Stimulated activated naive B cell treated with anti-CD40 and anti-IgM and Interleukin-4, amounts not matched to agents 10 μg/mL and 1 μg/mL and 100 μg/mL, for 72 hours (primary cell): ENCODE results near the gene CDK6.
A peak's percentile ranks its signal among the peaks of the same experiment; 100 is the strongest.
"Not testable (repeated sequence)": the region's sequence is repeated elsewhere in the genome, so short reads cannot be mapped to it uniquely, and the experiment has no call there.

Source experiments
- ATAC-seq, 2 donors: fragments of 150-1000 bp; cut with Tn5 transposase; replicated peaks; 2 replicates each; pipeline ENCODE4 v1.10.0; 2021; ENCODE audit warnings: moderate library complexity in 1 of 2
- DNase-seq: peaks from one replicate; pipeline ENCODE4 v3.0.0; 2021
- H3K27ac Mint-ChIP-seq: one replicate; pipeline ENCODE4 v1.8.0; 2022; ENCODE audit warnings: mild to moderate bottlenecking, mixed read lengths
- H3K27me3 Mint-ChIP-seq, 2 donors: one replicate each; pipeline ENCODE4 v1.8.0; 2022; ENCODE audit warnings: mixed read lengths in 2 of 2
- H3K36me3 Mint-ChIP-seq, 2 donors: one replicate each; pipeline ENCODE4 v1.8.0; 2022; ENCODE audit warnings: mixed read lengths in 2 of 2, mild to moderate bottlenecking in 1 of 2
- H3K4me1 Mint-ChIP-seq, 2 donors: one replicate each; pipeline ENCODE4 v1.8.0; 2022; ENCODE audit warnings: mixed read lengths in 2 of 2, mild to moderate bottlenecking in 1 of 2
- H3K4me3 Mint-ChIP-seq, 2 donors: one replicate each; pipeline ENCODE4 v1.8.0; 2022; ENCODE audit warnings: mild to moderate bottlenecking in 2 of 2, mixed read lengths in 2 of 2, moderate library complexity in 1 of 2
- H3K9me3 Mint-ChIP-seq, 2 donors: one replicate each; pipeline ENCODE4 v1.8.0; 2022; ENCODE audit warnings: mixed read lengths in 2 of 2, mild to moderate bottlenecking in 1 of 2

CDK6 gene

DNA sequence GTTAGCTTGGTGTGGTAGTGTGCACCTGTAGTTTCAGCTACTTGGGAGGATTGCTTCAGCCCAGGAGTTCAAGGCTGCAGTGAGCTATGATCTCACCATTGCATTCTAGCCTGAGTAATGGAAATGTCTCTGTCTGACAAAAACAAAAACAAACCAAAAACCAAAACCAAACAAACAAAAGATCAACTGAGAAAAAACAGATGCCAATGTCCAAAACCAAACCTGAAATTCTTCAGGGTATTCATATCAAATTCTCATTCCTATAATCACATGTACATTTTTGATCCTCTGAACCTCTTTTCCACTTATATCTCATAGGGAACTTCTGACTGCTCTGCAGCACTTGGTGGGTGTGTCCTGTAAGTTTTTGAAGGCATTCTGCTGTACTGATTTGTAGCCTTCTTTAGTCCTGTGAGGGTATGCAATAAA is 87.0 kb downstream of the CDK6 start:
- Mint-ChIP-seq H3K4me1 (peaks cover 16 to 44% of the 10 kb centered on the region in 2 donors), H3K36me3 (peaks cover 12 to 30% of the 10 kb centered on the region in 2 donors), H3K27ac (no peak overlapping the region), H3K27me3 (no peaks in the 10 kb centered on the region), H3K9me3 (no peaks in the 10 kb centered on the region), H3K4me3 (no peak overlapping the region)
- no peak for DNase-seq
- no peak for ATAC-seq

DNA sequence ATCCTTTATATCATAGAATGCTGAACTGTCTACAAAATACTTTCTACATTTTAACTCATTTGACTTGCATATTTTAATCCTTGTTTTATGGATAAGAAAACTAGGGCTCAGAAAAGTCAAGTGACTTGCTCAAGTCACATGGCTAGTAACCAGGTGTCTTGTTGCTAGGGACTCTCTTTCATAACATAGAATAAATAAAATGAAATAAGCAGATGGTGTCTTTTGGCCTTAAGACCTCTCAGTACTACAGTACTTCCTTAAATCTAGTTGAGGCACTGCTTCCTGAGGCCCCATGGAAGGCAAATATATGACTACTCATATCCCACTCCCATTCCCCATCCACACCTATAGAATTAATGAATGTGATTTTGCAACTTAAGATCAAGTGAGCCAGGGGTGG is 87.9 kb downstream of the CDK6 start:
- Mint-ChIP-seq H3K4me1 (peaks cover 14 to 44% of the 10 kb centered on the region in 2 donors), H3K36me3 (peaks cover 19 to 29% of the 10 kb centered on the region in 2 donors), H3K9me3 (peaks cover 3 to 5% of the 10 kb centered on the region in 2 donors), H3K27me3 (no peaks in the 10 kb centered on the region), H3K4me3 (no peak overlapping the region), H3K27ac (no peak overlapping the region)
- ATAC-seq = no peak
- no peak for DNase-seq

DNA sequence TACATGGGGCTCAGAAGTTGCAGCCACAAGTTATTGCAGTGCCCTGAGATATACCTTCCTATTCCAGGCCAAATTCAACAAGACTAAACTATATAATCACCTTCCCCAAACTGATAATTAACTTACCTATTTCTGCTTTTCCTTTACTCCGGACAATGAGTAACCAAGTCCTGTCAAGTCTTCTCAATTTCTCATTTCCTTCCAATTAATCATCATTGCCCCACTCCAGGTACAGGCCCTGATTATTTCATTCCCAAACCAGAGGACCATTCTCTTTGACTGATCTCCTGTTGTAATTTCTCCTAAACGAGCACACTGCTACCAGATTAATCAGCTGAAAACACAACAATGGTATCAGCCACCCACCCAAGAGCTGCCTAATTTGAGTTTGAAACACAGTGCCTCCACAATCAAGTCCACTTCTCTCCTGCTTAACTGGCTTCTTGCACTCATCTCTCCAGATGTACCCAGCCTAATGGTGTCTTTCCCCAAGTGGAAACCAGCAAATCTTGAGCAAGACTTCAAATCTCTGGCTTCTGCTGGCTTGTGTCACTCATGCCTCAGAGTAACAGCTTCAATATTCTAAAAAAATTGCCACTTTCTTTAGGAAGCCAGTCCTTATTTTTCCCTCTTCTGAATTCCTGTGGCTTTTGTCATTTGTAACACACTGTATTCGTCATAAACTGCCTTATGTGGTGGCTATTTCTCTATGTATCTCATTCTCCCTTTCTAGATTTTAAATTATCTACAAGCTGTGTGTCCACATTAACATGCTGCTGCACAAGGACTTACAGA is 89.1 kb downstream of the CDK6 start:
- H3K36me3 Mint-ChIP-seq = peaks cover 22 to 31% of the 10 kb centered on the region in 2 donors
- H3K9me3 Mint-ChIP-seq = peaks cover 3 to 7% of the 10 kb centered on the region in 2 donors
- ATAC-seq (no peak), DNase-seq (no peak)
- peaks cover 15 to 41% of the 10 kb centered on the region in 2 donors for H3K4me1 Mint-ChIP-seq
- no peak overlapping the region for H3K4me3 Mint-ChIP-seq
- H3K27me3 Mint-ChIP-seq = no peaks in the 10 kb centered on the region
- H3K27ac Mint-ChIP-seq = no peak overlapping the region

DNA sequence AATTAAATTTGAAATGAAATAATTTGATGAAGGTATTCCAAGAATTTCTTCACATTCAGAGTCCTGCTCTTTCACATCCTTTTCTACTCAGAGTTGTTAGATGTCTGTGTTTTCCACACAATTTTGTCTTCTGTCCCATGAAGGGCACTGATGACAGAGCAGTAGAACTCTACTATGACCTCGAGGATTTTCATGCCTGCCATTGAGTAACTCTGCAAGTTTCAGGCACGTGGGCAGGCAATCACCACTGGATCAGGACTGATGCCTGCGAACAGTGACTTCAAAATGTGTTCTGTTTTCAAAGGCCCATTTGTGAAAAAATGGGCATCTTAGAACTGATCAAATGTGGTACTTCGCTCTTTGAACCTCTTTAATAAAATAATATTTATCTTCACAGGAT is 91.1 kb downstream of the CDK6 start:
- H3K9me3 Mint-ChIP-seq = peaks cover 3 to 7% of the 10 kb centered on the region in 2 donors
- H3K27ac Mint-ChIP-seq = no peak overlapping the region
- peaks cover 16 to 37% of the 10 kb centered on the region in 2 donors for H3K4me1 Mint-ChIP-seq
- no peak overlapping the region for H3K4me3 Mint-ChIP-seq
- no peak for DNase-seq
- peaks cover 21 to 32% of the 10 kb centered on the region in 2 donors for H3K36me3 Mint-ChIP-seq
- ATAC-seq = no peak
- no peaks in the 10 kb centered on the region for H3K27me3 Mint-ChIP-seq

- peaks cover 13 to 30% of the 10 kb centered on the region in 2 donors for H3K4me1 Mint-ChIP-seq
Observed at GRCh38 chr7:92744180-92744579, 92.2 kb downstream of the CDK6 start.

DNA sequence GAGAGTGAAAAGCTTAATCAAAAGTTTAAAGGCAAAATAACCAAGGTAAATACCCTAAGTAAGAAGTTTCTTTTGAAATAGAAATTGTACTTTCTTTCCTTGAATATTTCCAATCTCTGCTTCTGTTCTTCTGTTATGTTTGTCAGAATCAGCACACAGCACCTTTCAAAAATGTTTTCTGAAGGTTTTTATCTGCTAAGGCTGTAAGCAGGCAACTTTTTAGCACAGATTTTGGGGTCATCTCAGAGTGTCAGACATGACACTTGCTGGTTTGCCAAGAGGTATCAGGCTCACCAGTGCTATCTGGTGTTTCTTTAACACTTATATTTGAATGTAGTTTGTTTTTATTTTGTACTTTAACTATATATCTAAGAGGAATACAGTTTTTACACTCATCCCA is 94.2 kb downstream of the CDK6 start:
- Mint-ChIP-seq H3K27ac (no peak overlapping the region), H3K4me3 (no peak overlapping the region), H3K9me3 (peaks cover 3 to 7% of the 10 kb centered on the region in 2 donors), H3K4me1 (peaks cover 14 to 32% of the 10 kb centered on the region in 2 donors), H3K27me3 (no peaks in the 10 kb centered on the region), H3K36me3 (peaks cover 21 to 27% of the 10 kb centered on the region in 2 donors)
- DNase-seq (no peak), ATAC-seq (no peak)

More at GRCh38 chr7:92744180-92744579, 92.2 kb downstream of the CDK6 start:
- H3K36me3 Mint-ChIP-seq = peaks cover 18 to 27% of the 10 kb centered on the region in 2 donors
- H3K27me3 Mint-ChIP-seq, H3K4me3 Mint-ChIP-seq, DNase-seq, ATAC-seq, H3K27ac Mint-ChIP-seq, H3K9me3 Mint-ChIP-seq: not testable (repeated sequence)

DNA sequence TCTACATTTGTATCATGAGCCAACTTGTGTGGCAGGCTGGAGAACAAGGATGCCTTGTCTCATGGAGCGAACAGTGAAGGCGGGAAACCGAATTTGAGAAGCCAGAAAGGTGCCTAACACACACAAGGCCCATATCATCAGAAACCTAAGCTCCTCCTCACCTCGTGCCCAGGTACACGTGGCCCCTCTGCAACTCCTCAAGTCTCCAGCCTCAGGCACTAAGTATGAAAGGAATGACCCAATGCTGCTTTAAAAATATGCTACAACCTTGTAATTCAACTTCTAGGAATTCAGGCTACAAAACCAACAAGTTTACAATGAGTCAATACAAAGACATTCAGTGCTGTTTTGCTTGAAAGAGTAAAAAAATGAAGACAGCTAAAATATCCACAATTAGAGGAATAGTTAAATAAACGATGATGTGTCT is 95.7 kb downstream of the CDK6 start:
- no peak for DNase-seq
- peaks cover 23 to 30% of the 10 kb centered on the region in 2 donors for H3K36me3 Mint-ChIP-seq
- H3K27ac Mint-ChIP-seq = no peak overlapping the region
- H3K27me3 Mint-ChIP-seq = no peaks in the 10 kb centered on the region
- no peak overlapping the region for H3K4me3 Mint-ChIP-seq
- H3K4me1 Mint-ChIP-seq = peaks cover 13 to 32% of the 10 kb centered on the region in 2 donors
- peaks cover 3 to 9% of the 10 kb centered on the region in 2 donors for H3K9me3 Mint-ChIP-seq
- no peak for ATAC-seq

- H3K27ac Mint-ChIP-seq = no peak overlapping the region
- H3K9me3 Mint-ChIP-seq = peaks cover 3 to 9% of the 10 kb centered on the region in 2 donors
- DNase-seq = no peak
- no peak for ATAC-seq
- H3K27me3 Mint-ChIP-seq = no peaks in the 10 kb centered on the region
- H3K4me1 Mint-ChIP-seq = peaks cover 13 to 32% of the 10 kb centered on the region in 2 donors
- H3K4me3 Mint-ChIP-seq = no peak overlapping the region
- peaks cover 22 to 28% of the 10 kb centered on the region in 2 donors for H3K36me3 Mint-ChIP-seq
Observed at GRCh38 chr7:92740134-92740533, 96.2 kb downstream of the CDK6 start.

DNA sequence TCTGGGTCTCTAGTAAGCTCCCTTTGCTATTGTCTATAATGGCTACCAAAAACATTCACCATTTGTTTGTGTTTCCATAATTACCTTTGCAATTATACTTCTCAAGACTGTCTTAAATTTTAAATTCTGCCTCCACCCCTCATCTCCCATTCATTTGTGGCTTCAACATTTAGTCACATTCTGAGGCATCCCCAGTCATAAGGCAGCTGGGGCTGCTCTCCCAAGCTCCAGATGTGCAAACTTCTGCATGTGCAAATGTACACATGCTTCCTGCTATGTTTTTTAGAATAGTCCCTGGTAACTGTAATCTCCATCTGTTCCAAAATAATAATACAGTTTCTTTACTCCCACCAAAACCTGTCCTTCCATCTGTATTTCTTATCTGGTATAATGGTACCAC is 97.3 kb downstream of the CDK6 start:
- no peak overlapping the region for H3K4me3 Mint-ChIP-seq
- H3K4me1 Mint-ChIP-seq = peaks cover 17 to 30% of the 10 kb centered on the region in 2 donors
- H3K9me3 Mint-ChIP-seq = peaks cover 6 to 8% of the 10 kb centered on the region in 2 donors
- no peak overlapping the region for H3K27ac Mint-ChIP-seq
- H3K27me3 Mint-ChIP-seq = no peaks in the 10 kb centered on the region
- no peak for ATAC-seq
- no peak for DNase-seq
- H3K36me3 Mint-ChIP-seq = peaks cover 22 to 35% of the 10 kb centered on the region in 2 donors

GRCh38 chr7:92737706-92738105 is 98.7 kb downstream of the CDK6 start:
- H3K27me3 Mint-ChIP-seq = no peaks in the 10 kb centered on the region
- H3K4me1 Mint-ChIP-seq = peaks cover 19 to 21% of the 10 kb centered on the region in 2 donors
- DNase-seq (no peak), ATAC-seq (peak; percentile 29 to 69)
- H3K9me3 Mint-ChIP-seq = peaks cover 1 to 9% of the 10 kb centered on the region in 2 donors
- peaks cover 14 to 29% of the 10 kb centered on the region in 2 donors for H3K36me3 Mint-ChIP-seq
- H3K4me3 Mint-ChIP-seq = no peak overlapping the region
- H3K27ac Mint-ChIP-seq = no peak overlapping the region

GRCh38 chr7:92736870-92737269 is 99.5 kb downstream of the CDK6 start:
- Mint-ChIP-seq H3K9me3 (peaks cover 1 to 9% of the 10 kb centered on the region in 2 donors), H3K27ac (no peak overlapping the region), H3K36me3 (peaks cover 14 to 29% of the 10 kb centered on the region in 2 donors), H3K4me3 (no peak overlapping the region), H3K4me1 (peaks cover 26 to 29% of the 10 kb centered on the region in 2 donors), H3K27me3 (no peaks in the 10 kb centered on the region)
- DNase-seq = no peak
- ATAC-seq = no peak

DNA sequence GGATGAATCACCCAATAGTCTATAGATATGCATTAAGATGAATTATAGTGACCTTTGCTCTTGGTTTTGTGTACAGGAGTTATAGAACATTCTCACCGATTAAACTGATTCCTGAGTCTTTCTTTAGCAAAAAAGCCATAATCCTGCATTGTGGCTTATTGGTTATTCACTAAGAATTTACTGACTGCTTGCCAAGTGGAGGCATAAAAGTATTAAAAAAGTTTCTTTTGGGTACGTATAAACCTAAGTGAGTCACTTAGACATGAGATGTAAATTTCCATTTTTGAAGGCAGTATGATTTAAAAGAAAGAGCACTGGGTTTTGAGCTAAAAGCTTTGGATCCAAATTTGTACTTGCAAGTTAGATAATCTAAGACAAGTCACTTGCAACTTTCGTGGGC is 100.7 kb downstream of the CDK6 start:
- H3K27ac Mint-ChIP-seq = no peak overlapping the region
- DNase-seq = no peak
- ATAC-seq = no peak
- H3K4me1 Mint-ChIP-seq = peaks cover 28 to 39% of the 10 kb centered on the region in 2 donors
- no peaks in the 10 kb centered on the region for H3K27me3 Mint-ChIP-seq
- H3K4me3 Mint-ChIP-seq = no peak overlapping the region
- H3K36me3 Mint-ChIP-seq = peaks cover 14 to 27% of the 10 kb centered on the region in 2 donors
- peaks cover 1 to 9% of the 10 kb centered on the region in 2 donors for H3K9me3 Mint-ChIP-seq

- Mint-ChIP-seq H3K36me3 (peaks cover 7 to 19% of the 10 kb centered on the region in 2 donors), H3K4me3 (peak overlapping the region; percentile 44 to 54), H3K9me3 (peaks cover 1 to 9% of the 10 kb centered on the region in 2 donors), H3K4me1 (peaks cover 25 to 37% of the 10 kb centered on the region in 2 donors), H3K27ac (peak overlapping the region; percentile 90), H3K27me3 (no peaks in the 10 kb centered on the region)
- ATAC-seq (peak; percentile 37 to 49), DNase-seq (no peak)
Observed at GRCh38 chr7:92732316-92733036, 103.9 kb downstream of the CDK6 start.

DNA sequence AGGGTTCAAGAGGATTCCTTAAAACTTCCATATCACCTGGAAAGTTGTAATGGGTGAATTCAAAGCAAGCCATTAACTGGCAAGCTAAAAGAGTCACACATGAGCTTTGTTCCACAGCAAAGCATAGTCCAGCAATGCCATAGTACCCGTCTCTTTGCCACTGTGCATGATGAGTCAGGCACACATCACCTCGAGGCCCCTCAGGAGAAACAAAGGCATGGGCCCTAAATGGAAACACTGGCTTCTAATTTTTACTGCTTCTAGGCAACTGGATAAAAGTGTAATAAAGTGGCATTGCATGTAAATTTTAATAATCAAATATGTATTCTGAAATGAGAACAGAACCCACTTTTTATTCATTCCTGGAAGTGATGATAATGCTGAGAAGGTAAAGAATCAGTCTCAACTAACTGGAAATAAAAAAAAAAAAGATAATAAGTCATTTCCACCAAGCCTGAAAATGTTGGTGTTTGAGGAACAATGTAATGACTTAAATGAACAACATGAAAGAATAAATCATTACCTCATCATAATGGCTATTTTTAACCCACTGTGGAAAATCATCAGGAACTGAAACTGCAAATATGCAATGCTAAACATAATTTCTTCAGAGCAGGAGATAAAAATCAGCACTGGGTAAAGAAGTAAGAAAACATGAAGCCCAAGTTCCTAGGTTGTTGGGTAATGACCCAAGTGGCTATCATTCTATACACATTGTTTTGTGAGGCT is 104.9 kb downstream of the CDK6 start:
- Mint-ChIP-seq H3K4me1 (peaks cover 24 to 35% of the 10 kb centered on the region in 2 donors), H3K27ac (peak overlapping the region; percentile 90), H3K4me3 (peak overlapping the region; percentile 44 to 54), H3K9me3 (peaks cover under 1 to 9% of the 10 kb centered on the region in 2 donors), H3K36me3 (peaks cover 5 to 13% of the 10 kb centered on the region in 2 donors), H3K27me3 (no peaks in the 10 kb centered on the region)
- ATAC-seq (peak; percentile 85 to 86), DNase-seq (no peak)
